A673 (cell line): Measurements from ENCODE around the gene M6PR.

ENCODE experiments used
- CTCF ChIP-seq: fragments of 300-800, 200-600 bp; sonication (generic); conservative IDR thresholded peaks from 2 replicates; pipeline ENCODE4 v1.5.1; 2017; ENCODE audit warnings: low read depth, mild to moderate bottlenecking, antibody characterized with exemption, low read length, moderate library complexity, mixed read lengths
- EZH2 ChIP-seq: fragments of 200-600 bp; sonication (generic); IDR thresholded peaks from 2 replicates; pipeline ENCODE4 v1.6.1; 2017; ENCODE audit warnings: borderline replicate concordance, low read depth, mild to moderate bottlenecking, mixed read lengths, antibody characterized with exemption, low read length; ENCODE audit not compliant: poor library complexity, severe bottlenecking

GRCh38 chr12:8953773-8954402 is 4.4 kb upstream of the M6PR start:
- TF ChIP-seq CTCF (no peak), EZH2 (no peak)
